ENCODE data around the gene ZMIZ1.

DNA sequence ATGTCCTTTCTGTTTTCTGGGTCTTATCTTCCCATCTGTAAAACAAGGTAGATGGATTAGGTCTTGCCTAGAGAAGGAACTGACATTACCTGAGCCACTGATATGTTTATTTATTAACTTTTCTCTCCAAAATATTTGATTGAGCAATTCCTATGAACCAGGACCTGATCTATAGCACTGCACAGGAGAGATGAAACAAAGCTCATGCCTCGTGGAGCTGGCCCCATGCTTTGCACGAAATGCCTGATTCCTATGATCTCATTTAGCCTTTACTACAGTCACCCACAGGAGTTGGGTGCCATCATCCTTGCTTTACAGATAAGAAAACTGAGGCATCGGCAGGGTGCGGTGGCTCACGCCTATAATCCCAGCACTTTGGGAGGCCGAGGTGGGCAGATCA, 48.2 kb upstream of the ZMIZ1 start:
- TF ChIP-seq, protein P1, sequence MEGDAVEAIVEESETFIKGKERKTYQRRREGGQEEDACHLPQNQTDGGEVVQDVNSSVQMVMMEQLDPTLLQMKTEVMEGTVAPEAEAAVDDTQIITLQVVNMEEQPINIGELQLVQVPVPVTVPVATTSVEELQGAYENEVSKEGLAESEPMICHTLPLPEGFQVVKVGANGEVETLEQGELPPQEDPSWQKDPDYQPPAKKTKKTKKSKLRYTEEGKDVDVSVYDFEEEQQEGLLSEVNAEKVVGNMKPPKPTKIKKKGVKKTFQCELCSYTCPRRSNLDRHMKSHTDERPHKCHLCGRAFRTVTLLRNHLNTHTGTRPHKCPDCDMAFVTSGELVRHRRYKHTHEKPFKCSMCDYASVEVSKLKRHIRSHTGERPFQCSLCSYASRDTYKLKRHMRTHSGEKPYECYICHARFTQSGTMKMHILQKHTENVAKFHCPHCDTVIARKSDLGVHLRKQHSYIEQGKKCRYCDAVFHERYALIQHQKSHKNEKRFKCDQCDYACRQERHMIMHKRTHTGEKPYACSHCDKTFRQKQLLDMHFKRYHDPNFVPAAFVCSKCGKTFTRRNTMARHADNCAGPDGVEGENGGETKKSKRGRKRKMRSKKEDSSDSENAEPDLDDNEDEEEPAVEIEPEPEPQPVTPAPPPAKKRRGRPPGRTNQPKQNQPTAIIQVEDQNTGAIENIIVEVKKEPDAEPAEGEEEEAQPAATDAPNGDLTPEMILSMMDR (IDR thresholded peaks at IDR 0.05) = no peak
- TF ChIP-seq POLR2A (IDR thresholded peaks at IDR 0.05) = no peak

All from lower leg skin (tissue), 3 donors.